Spleen (tissue), 7 donors: Measurements from ENCODE around the gene SMAD3.
A peak's percentile ranks its signal among the peaks of the same experiment; 100 is the strongest.

Experiments
- POLR2A ChIP-seq, 3 donors: fragments of 450-650 bp; IDR thresholded peaks; one replicate each; pipeline ENCODE4 v1.5.1; 2017; ENCODE audit warnings: antibody characterized with exemption in 3 of 3, mild to moderate bottlenecking in 1 of 3
- POLR2AphosphoS5 ChIP-seq, 3 donors: sonication (generic); formaldehyde crosslinking; IDR thresholded peaks; one replicate each; pipeline ENCODE4 v1.5.1; 2017; ENCODE audit warnings: antibody characterized with exemption in 3 of 3
- TF ChIP-seq, protein P1 (sequence below), 11 experiments: fragments of 200-600 bp in 7 of 11; fragments of 450-650 bp in 4 of 11; sonication (generic) in 4 of 11; IDR thresholded peaks in 8 of 11; conservative IDR thresholded peaks in 3 of 11; 1 replicate in 7 of 11; 2 replicates in 4 of 11; pipeline versions ENCODE4 v1.4.0 to v1.8.0; 2016 to 2021; ENCODE audit warnings: antibody characterized with exemption in 11 of 11, inconsistent platforms in 4 of 11, mild to moderate bottlenecking in 1 of 11
- donor health status: DM: no; HTN: no; CAD: no; lungs with moderate emphysema.
- donor health status: DM: no; HTN: no; CAD: no.
- donor health status: DM: no; HTN: no; CAD: no.

DNA sequence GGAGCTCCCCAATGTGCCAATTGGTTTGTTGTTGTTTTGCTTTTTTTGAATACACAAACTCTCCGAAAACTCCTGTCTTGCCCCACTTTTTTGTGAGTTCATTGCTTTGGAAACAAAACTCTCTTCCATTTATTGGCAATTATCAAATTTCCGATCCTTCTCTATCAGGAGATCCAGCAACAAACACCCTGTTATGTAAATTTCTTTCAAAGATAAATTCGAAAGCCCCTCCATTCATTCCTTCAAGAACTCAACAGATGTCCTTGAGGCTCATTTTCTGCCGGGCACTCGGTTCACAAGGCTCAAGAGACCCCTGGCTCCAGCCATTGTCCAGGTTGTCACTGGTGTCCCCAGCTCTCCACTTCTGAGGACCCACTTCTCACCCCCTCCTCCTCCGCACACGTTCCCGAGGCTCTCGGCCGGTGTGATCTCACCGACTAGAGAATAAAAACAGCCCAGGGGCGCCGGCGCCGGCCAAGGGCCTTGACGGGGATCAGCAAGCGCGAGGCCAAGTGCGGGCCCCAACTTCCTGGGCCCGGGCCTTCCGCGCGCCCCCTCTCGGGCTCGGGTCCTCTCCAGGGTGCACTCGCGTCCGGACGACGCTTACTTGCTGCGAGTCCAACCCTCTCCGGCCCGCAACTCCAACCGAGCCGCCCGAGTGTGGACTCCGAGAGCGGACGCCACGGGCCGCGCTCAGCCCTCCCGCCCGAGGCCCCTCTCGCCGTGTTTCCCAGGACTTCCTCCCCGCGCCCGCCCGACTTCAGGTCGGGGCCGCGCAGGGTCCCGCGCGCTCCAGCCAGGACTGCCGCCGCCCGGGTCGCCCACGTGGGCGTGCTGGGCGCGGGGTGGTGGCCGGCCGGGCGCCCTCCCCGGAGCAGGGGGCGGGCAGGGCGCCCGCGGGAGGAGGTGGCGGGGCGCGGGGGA is 533 bp upstream of the SMAD3 start:
- TF ChIP-seq POLR2A (IDR thresholded peaks at IDR 0.05) = no peak
- no peak for TF ChIP-seq POLR2AphosphoS5 (IDR thresholded peaks at IDR 0.05)
- TF ChIP-seq, protein P1, sequence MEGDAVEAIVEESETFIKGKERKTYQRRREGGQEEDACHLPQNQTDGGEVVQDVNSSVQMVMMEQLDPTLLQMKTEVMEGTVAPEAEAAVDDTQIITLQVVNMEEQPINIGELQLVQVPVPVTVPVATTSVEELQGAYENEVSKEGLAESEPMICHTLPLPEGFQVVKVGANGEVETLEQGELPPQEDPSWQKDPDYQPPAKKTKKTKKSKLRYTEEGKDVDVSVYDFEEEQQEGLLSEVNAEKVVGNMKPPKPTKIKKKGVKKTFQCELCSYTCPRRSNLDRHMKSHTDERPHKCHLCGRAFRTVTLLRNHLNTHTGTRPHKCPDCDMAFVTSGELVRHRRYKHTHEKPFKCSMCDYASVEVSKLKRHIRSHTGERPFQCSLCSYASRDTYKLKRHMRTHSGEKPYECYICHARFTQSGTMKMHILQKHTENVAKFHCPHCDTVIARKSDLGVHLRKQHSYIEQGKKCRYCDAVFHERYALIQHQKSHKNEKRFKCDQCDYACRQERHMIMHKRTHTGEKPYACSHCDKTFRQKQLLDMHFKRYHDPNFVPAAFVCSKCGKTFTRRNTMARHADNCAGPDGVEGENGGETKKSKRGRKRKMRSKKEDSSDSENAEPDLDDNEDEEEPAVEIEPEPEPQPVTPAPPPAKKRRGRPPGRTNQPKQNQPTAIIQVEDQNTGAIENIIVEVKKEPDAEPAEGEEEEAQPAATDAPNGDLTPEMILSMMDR (IDR thresholded peaks at IDR 0.05 in 8 of 11, conservative IDR thresholded peaks at IDR 0.05 in 3 of 11) = peak in 5 of 11 experiments; percentile 6 to 20 (median 12)
